IMR-90 (cell line): ENCODE results near the gene ZNF423.

Source experiments
- CEBPB ChIP-seq: IDR thresholded peaks from 2 replicates; pipeline ENCODE4 v1.6.1; 2012; ENCODE audit warnings: low read depth, low read length, improper control_type of control experiment
- RFX5 ChIP-seq: IDR thresholded peaks from 2 replicates; pipeline ENCODE4 v1.8.0; 2012; ENCODE audit warnings: low read depth, mild to moderate bottlenecking, low read length, moderate library complexity
- TF ChIP-seq, protein P1 (sequence below): conservative IDR thresholded peaks from 2 replicates; pipeline ENCODE4 v1.5.1; 2012; ENCODE audit warnings: mild to moderate bottlenecking, low read depth, low read length, improper control_type of control experiment

DNA sequence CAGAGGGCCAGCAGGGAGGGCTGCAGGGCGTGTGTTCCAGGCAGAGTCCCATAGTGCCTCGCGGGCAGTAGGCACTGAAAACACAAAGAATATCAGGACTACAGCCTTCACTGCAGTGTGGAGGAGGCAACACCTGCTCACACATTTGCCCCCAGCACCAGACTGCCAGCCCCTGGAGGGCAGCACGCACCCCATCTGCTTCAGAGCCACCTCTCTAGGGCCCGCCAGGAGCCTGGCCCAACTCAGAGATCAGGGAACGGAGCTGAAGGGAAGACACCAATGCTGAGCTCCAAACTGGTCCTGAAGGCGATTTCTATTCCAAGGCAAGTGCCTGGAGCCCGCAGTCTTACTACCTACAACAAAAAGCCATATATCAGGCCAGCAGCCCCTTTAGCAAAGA is 130.3 kb downstream of the ZNF423 start:
- TF ChIP-seq CEBPB = no peak
- TF ChIP-seq RFX5 = no peak
- TF ChIP-seq, protein P1, sequence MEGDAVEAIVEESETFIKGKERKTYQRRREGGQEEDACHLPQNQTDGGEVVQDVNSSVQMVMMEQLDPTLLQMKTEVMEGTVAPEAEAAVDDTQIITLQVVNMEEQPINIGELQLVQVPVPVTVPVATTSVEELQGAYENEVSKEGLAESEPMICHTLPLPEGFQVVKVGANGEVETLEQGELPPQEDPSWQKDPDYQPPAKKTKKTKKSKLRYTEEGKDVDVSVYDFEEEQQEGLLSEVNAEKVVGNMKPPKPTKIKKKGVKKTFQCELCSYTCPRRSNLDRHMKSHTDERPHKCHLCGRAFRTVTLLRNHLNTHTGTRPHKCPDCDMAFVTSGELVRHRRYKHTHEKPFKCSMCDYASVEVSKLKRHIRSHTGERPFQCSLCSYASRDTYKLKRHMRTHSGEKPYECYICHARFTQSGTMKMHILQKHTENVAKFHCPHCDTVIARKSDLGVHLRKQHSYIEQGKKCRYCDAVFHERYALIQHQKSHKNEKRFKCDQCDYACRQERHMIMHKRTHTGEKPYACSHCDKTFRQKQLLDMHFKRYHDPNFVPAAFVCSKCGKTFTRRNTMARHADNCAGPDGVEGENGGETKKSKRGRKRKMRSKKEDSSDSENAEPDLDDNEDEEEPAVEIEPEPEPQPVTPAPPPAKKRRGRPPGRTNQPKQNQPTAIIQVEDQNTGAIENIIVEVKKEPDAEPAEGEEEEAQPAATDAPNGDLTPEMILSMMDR = no peak
